ENCODE results near the gene CDKL1. TPM values are rescaled to one million over a fixed set of nuclear protein-coding genes. Genes with fewer than 3 reads are reported as not detected.

The CDKL1 gene
- total and polyA plus RNA-seq, 2 of the 13 experiments (the other 11 are each of a cell fraction or from before 2014, with no cell fraction given), result 4.4 to 5.1 TPM

DNA sequence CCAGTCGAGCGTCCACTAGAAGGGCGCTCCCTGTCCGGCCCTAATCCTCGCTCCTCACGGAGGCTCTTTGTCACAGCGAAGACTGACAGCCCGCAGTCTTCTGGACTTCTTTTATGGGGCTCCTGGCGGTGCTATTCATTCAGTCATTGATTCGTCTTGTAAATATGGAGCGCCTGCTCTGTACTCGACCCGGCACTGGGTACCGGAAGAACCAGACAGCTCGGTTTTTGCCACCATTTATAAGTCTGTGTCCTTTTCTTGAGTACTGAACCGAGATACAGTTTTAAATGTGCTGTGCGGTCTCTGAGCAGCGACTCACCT lies 84.0 kb downstream of the CDKL1 start (continued):
- TF ChIP-seq ZNF501 (CRISPR knock-in tag; IDR thresholded peaks at IDR 0.05), result peak; percentile 68; the same call in 1 of the 2 replicates
- TF ChIP-seq, protein P1, sequence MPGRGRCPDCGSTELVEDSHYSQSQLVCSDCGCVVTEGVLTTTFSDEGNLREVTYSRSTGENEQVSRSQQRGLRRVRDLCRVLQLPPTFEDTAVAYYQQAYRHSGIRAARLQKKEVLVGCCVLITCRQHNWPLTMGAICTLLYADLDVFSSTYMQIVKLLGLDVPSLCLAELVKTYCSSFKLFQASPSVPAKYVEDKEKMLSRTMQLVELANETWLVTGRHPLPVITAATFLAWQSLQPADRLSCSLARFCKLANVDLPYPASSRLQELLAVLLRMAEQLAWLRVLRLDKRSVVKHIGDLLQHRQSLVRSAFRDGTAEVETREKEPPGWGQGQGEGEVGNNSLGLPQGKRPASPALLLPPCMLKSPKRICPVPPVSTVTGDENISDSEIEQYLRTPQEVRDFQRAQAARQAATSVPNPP (CRISPR knock-in tag; IDR thresholded peaks at IDR 0.05), result no peak
- TF ChIP-seq ZNF777 (CRISPR knock-in tag; IDR thresholded peaks at IDR 0.05), result no peak
- TF ChIP-seq REPIN1 (CRISPR knock-in tag; IDR thresholded peaks at IDR 0.05; ENCODE audit: borderline replicate concordance, low read depth), result no peak
- no peak for TF ChIP-seq TEAD3 (CRISPR knock-in tag; optimal IDR thresholded peaks at IDR 0.05; ENCODE audit: borderline replicate concordance)
- 0 out of 2 replicates have a peak, but pooled peaks have one; percentile 41 for TF ChIP-seq HOXD1 (CRISPR knock-in tag; IDR thresholded peaks at IDR 0.05)
- no peak for TF ChIP-seq RORA (CRISPR knock-in tag; IDR thresholded peaks at IDR 0.05)
- TF ChIP-seq ZNF121 (CRISPR knock-in tag; IDR thresholded peaks at IDR 0.05), result no peak
- TF ChIP-seq ZNF317 (CRISPR knock-in tag; IDR thresholded peaks at IDR 0.05), result no peak
- TF ChIP-seq ZGPAT (CRISPR knock-in tag; IDR thresholded peaks at IDR 0.05), result no peak
- no peak; the same call in 1 of the 2 replicates for TF ChIP-seq KLF13 (CRISPR knock-in tag; IDR thresholded peaks at IDR 0.05)
- peak; percentile 2; the same call in 1 of the 2 replicates for TF ChIP-seq ZNF232 (CRISPR knock-in tag; IDR thresholded peaks at IDR 0.05; ENCODE audit: borderline replicate concordance)
- TF ChIP-seq KDM4B (CRISPR knock-in tag; IDR thresholded peaks at IDR 0.05), result no peak
- peak; percentile 3 for TF ChIP-seq ASH2L (IDR thresholded peaks at IDR 0.05; ENCODE audit: insufficient read length, low read depth, low read length)
- TF ChIP-seq MATR3 (CRISPR knock-in tag; IDR thresholded peaks at IDR 0.05), result no peak
- TF ChIP-seq ZNF180 (CRISPR knock-in tag; IDR thresholded peaks at IDR 0.05; ENCODE audit: borderline replicate concordance, low read depth), result no peak
- TF ChIP-seq ZNF878 (CRISPR knock-in tag; IDR thresholded peaks at IDR 0.05), result 0 out of 2 replicates have a peak, but pooled peaks have one; percentile 13
- TF ChIP-seq MTA3 (CRISPR knock-in tag; IDR thresholded peaks at IDR 0.05), result no peak
- no peak for TF ChIP-seq ZNF34 (CRISPR knock-in tag; IDR thresholded peaks at IDR 0.05; ENCODE audit: borderline replicate concordance)
- 0 out of 2 replicates have a peak, but pooled peaks have one; percentile 12 for TF ChIP-seq RNF219 (CRISPR knock-in tag; IDR thresholded peaks at IDR 0.05)
